ENCODE results near the gene DAB2IP. TPM values are rescaled to one million over a fixed set of nuclear protein-coding genes. Genes with fewer than 3 reads are reported as not detected.

The DAB2IP gene
- total RNA-seq, 6 donors from 2014 or later: 61.8 to 98.0 (median 77.2) TPM

GRCh38 chr9:121735065-121735792 lies 83.8 kb downstream of the DAB2IP start:
- H3K4me3 ChIP-seq: peak overlapping the region in 1 of 4 donors; percentile 51
- no peaks in the 10 kb centered on the region for H3K27me3 ChIP-seq
- H3K36me3 ChIP-seq: no peaks in the 10 kb centered on the region
- WGBS, 2 donors: 48 to 83% methylated on average over 4 to 9 of the region's 9 CpGs
- no peak for TF ChIP-seq POLR2A (IDR thresholded peaks at IDR 0.05)
- peak in 4 of 6 experiments; percentile 10 to 23 (median 20) for TF ChIP-seq CTCF (IDR thresholded peaks at IDR 0.05)
- H3K4me1 ChIP-seq: peaks cover 62 to 91% (median 72%) of the 10 kb centered on the region in 4 donors
- peak in 1 of 2 donors; percentile 4 for ATAC-seq (ENCODE audit: low FRiP score in 2 of 2)
- H3K27ac ChIP-seq: peak overlapping the region; percentile 90 to 95 (median 93)
- no peaks in the 10 kb centered on the region for H3K9me3 ChIP-seq
- no peak for DNase-seq

DNA sequence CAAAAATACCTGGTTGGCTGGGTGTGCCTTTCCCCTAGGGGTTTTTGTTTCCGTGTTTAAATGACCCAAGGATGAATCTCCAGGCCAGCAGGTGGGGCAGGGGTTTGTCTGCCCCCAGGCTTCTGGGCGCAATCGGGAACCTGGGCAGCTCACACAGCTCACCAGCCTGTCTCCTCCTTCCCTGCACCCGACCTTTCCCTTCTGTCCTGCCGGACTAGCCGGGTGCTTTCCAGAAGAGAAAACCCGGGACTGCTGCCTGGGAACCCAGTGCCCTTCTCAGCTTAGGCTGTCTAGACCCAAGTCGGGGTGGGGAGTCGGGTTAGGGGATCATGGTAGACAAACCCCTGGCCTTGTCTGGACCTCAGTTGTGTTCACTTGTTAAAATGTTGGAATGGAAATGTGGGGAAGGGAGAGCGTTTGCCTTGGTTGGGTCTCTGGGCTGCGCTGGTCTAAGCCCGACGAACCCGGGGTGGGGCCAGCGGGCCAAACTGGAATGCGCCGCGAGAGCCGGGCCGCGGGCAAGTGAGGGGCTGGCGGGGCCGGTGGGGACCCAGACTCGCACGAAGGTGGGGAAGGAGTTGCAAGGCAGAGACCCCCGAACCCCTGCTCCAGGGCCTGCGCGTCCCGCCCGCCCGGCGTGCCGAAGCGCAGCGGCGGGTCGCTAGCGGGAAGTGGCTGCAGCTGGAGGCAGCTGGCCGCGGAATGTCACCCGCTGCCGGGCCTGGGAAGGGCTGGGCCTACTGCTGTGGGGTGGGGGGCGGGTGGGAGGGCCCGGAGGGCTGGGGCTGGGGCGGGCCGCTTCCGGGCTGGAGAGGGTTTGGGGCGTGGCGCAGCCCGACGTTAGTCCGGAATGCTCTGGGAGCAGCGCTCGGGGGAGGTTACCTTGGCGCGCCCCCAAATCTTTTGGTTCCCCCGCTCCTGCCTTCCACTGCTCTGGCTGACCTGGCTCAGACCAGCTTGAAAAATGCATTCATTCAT lies 84.6 kb downstream of the DAB2IP start:
- 19 to 20% methylated on average over 18 to 23 of the region's 57 CpGs for WGBS, 2 donors
- Histone ChIP-seq H3K9me3 (no peaks in the 10 kb centered on the region), H3K27ac (peak overlapping the region; percentile 90 to 95 (median 93)), H3K27me3 (no peaks in the 10 kb centered on the region), H3K4me3 (peak overlapping the region in 3 of 4 donors; percentile 41 to 52 (median 51)), H3K36me3 (no peaks in the 10 kb centered on the region), H3K4me1 (peaks cover 69 to 95% (median 77%) of the 10 kb centered on the region in 4 donors)
- DNase-seq (peak; percentile 84 to 94), ATAC-seq (ENCODE audit: low FRiP score in 2 of 2) (peak; percentile 89 to 90)
- peak in 1 of 4 donors; percentile 67 for TF ChIP-seq POLR2A (IDR thresholded peaks at IDR 0.05)
- no peak for TF ChIP-seq EP300 (IDR thresholded peaks at IDR 0.05)
- peak; percentile 73 to 89 for TF ChIP-seq POLR2AphosphoS5 (IDR thresholded peaks at IDR 0.05)

DNA sequence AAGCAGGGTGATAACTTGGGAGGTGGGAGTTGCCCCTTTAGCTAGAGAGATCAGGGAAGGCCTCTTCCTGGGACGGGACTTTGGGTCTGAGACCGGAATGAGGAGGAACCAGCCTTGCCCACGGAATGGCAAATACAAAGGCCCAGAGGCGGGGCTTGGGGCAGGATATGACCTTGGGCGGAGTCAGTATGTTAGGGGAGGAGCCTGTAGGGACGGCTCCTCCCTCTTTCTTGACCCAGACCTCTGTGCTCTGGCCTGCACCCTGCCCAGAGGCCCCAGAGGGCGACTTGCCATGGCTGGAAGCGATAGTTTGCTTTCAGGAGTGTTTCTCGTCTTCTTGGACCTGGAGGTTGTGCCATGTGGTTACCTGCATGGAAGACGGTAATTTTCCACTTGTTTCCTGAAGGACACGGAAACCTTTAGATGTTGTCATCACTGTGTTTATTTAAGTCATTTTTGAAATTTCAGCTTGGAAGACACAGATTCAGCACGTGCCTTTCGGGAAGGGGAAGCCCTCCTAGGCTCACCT lies 85.6 kb downstream of the DAB2IP start:
- Histone ChIP-seq H3K4me1 (peaks cover 68 to 97% (median 79%) of the 10 kb centered on the region in 4 donors), H3K36me3 (no peaks in the 10 kb centered on the region), H3K9me3 (no peaks in the 10 kb centered on the region), H3K27ac (peak overlapping the region; percentile 90 to 95 (median 93)), H3K4me3 (peak overlapping the region in 3 of 4 donors; percentile 41 to 52 (median 51)), H3K27me3 (no peaks in the 10 kb centered on the region)
- TF ChIP-seq CTCF (IDR thresholded peaks at IDR 0.05) (no peak), POLR2A (IDR thresholded peaks at IDR 0.05) (peak in 3 of 4 donors; percentile 49 to 72 (median 57)), EP300 (IDR thresholded peaks at IDR 0.05) (peak in 1 of 4 donors; percentile 36), POLR2AphosphoS5 (IDR thresholded peaks at IDR 0.05) (peak; percentile 32 to 72)
- WGBS, 2 donors: 39 to 54% methylated on average over 13 of the region's 13 CpGs
- ATAC-seq (ENCODE audit: low FRiP score in 2 of 2) (peak; percentile 74 to 92), DNase-seq (peak in 1 of 2 donors; percentile 89)

DNA sequence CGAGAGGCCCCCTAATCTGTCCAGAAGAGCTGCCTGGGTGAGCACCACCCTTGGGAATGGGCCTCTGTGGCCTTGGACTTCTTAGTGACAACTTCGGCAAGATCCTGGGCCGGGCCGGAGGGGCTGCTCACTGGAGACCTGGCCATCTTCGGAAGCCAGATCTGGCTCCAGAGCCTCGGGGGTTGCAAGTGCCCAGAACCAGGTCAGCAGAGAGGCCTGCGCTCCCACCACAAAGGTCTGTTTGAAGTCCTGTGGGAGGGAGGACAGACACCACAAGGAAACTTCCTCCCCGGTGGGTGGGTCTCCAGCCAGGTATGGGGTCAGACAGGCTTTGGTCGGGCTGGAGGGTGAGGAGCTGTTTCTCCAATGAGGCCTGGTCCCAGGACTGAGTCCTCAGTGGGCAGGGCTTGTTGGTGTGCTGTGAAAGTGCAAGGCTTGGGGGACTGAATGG lies 86.1 kb downstream of the DAB2IP start:
- no peaks in the 10 kb centered on the region for H3K36me3 ChIP-seq
- H3K4me1 ChIP-seq: peaks cover 68 to 97% (median 79%) of the 10 kb centered on the region in 4 donors
- peak overlapping the region; percentile 90 to 95 (median 93) for H3K27ac ChIP-seq
- peak overlapping the region in 3 of 4 donors; percentile 41 to 52 (median 51) for H3K4me3 ChIP-seq
- TF ChIP-seq EP300 (IDR thresholded peaks at IDR 0.05): no peak
- WGBS, 2 donors: 77% methylated on average over 7 of the region's 9 CpGs; no CpG with 5 or more reads in 1 of the 2 donors
- ATAC-seq (ENCODE audit: low FRiP score in 2 of 2) (no peak), DNase-seq (no peak)
- H3K27me3 ChIP-seq: no peaks in the 10 kb centered on the region
- H3K9me3 ChIP-seq: no peaks in the 10 kb centered on the region

GRCh38 chr9:121738411-121738810 lies 87.0 kb downstream of the DAB2IP start:
- Histone ChIP-seq H3K27ac (peak overlapping the region; percentile 90 to 95 (median 93)), H3K4me1 (peaks cover 68 to 97% (median 80%) of the 10 kb centered on the region in 4 donors), H3K27me3 (no peaks in the 10 kb centered on the region), H3K36me3 (no peaks in the 10 kb centered on the region), H3K4me3 (peak overlapping the region in 3 of 4 donors; percentile 41 to 52 (median 51)), H3K9me3 (no peaks in the 10 kb centered on the region)
- 62 to 63% methylated on average over 2 of the region's 2 CpGs for WGBS, 2 donors
- no peak for DNase-seq
- ATAC-seq (ENCODE audit: low FRiP score in 2 of 2): no peak
- TF ChIP-seq POLR2AphosphoS5 (IDR thresholded peaks at IDR 0.05): no peak
- no peak for TF ChIP-seq POLR2A (IDR thresholded peaks at IDR 0.05)
- TF ChIP-seq CTCF (IDR thresholded peaks at IDR 0.05): no peak
- no peak for TF ChIP-seq EP300 (IDR thresholded peaks at IDR 0.05)

Measured in upper lobe of left lung (tissue), 6 donors.